Measurements from ENCODE around the gene FGD4. TPM values are rescaled to one million over a fixed set of nuclear protein-coding genes. Genes with fewer than 3 reads are reported as not detected.

The FGD4 gene
- total and polyA plus RNA-seq, 9 of the 15 experiments (the other 6 are each of a cell fraction or from before 2014, with no cell fraction given): 0.05 to 0.51 (median 0.27) TPM

GRCh38 chr12:32551058-32551457 lies 151.7 kb downstream of the FGD4 start:
- POLR2A ChIA-PET: no interaction called here

More at GRCh38 chr12:32551058-32551457, 151.7 kb downstream of the FGD4 start:
- FAIRE-seq: no peak
- no TSS peak for BruUV-seq (replicated peaks)
- WGBS (ENCODE audit: insufficient coverage, low coverage, missing lambda C conversion rate): 0% methylated on average over 2 of the region's 2 CpGs
- CTCF ChIA-PET (ENCODE audit: low intra/inter-chr PET ratio): no interaction called here
- H3K9ac ChIP-seq (ENCODE audit: insufficient read depth in 1 of 2, low read depth in 2 of 2, low read length in 2 of 2): no peak overlapping the region
- H3K9me1 ChIP-seq (ENCODE audit: control insufficient read depth, insufficient read depth, low read length): no peaks in the 10 kb centered on the region
- no peak for ATAC-seq
- TF ChIP-seq PRDM10 (IDR thresholded peaks at IDR 0.05; ENCODE audit: partially characterized antibody) (no peak), ELF4 (CRISPR knock-in tag; IDR thresholded peaks at IDR 0.05) (no peak), ZNF561 (CRISPR knock-in tag; conservative IDR thresholded peaks at IDR 0.05) (no peak), NR0B1 (IDR thresholded peaks at IDR 0.05; ENCODE audit: partially characterized antibody) (no peak), CGGBP1 (CRISPR knock-in tag; IDR thresholded peaks at IDR 0.05) (no peak)
- no peaks in the 10 kb centered on the region for H3K4me1 ChIP-seq (replicated peaks in 1 of 2; ENCODE audit: control insufficient read depth in 2 of 2, insufficient read depth in 2 of 2, low read length in 2 of 2)
- no peak overlapping the region for H3K4me2 ChIP-seq (ENCODE audit: insufficient read depth, low read length)
- intact Hi-C loops (cut with micrococcal nuclease): no loop called here
- DNase-seq (ENCODE audit: extremely low read depth in 1 of 4, low spot score in 3 of 4): no peak
- no peaks in the 10 kb centered on the region for H3K36me3 ChIP-seq (ENCODE audit: control insufficient read depth, insufficient read depth, low read length)
- no peak overlapping the region for H3K27ac ChIP-seq (ENCODE audit: extremely low read depth, low read depth, low read length)
- no peaks in the 10 kb centered on the region for H3K9me3 ChIP-seq (replicated peaks; ENCODE audit: control insufficient read depth, insufficient read depth, low read depth, low read length)
- H4K20me1 ChIP-seq (replicated peaks; ENCODE audit: control insufficient read depth, insufficient read depth, low read length): no peaks in the 10 kb centered on the region
- no peak overlapping the region for H3K4me3 ChIP-seq
- in situ Hi-C loops (cut with MboI): no loop called here
- H2AFZ ChIP-seq (ENCODE audit: low read depth, low read length): no peak overlapping the region
- H3K79me2 ChIP-seq (ENCODE audit: control insufficient read depth, insufficient read depth, low read length): no peaks in the 10 kb centered on the region
- peaks cover 6 to 22% of the 10 kb centered on the region in 2 experiments; a peak in 4 of 5 replicates for H3K27me3 ChIP-seq (ENCODE audit: control insufficient read depth in 2 of 2, insufficient read depth in 2 of 2, low read length in 2 of 2)

Measured in K562 (cell line).